HG03378 (cell line): ENCODE results near the gene TMIGD2.
"Not testable (repeated sequence)": the region's sequence is repeated elsewhere in the genome, so short reads cannot be mapped to it uniquely, and the experiment has no call there.

ENCODE experiments used
- ATAC-seq: cut with Tn5 transposase; IDR thresholded peaks from one replicate; pipeline ENCODE4 v1.9.1; 2021; ENCODE audit warnings: mild to moderate bottlenecking, moderate library complexity; ENCODE audit not compliant: unreplicated experiment

Gene TMIGD2

DNA sequence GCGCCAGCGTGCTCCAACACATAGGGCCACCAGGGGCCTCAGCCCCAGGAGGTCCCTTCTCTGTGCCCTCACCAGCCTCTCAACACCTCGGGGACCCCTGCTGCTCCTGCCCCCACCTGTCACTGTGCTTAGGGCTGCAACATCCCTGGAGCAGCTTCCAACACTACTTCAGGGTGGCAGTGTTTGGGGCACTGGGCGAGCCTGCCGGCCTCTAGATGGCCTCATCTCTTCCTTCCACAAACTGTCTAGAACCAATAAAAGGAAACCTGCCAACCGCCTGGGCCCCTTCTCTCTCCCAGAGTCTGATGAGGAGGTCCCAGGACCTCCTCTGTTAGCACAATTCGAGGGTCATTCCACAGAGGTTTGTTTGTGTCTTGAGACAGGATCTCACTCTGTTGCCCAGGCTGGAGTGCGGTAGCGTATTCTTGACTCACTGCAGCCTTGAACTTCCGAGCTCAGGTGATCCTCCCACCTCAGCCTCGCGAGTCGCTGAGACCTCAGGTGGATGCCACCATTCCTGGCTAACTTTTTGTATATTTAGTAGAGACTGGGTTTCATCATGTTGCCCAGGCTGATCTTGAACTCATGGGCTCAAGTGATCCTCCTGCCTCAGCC, 33.3 kb downstream of the TMIGD2 start:
- ATAC-seq, result no peak

GRCh38 chr19:4267901-4268815, 34.0 kb downstream of the TMIGD2 start:
- ATAC-seq, result no peak

DNA sequence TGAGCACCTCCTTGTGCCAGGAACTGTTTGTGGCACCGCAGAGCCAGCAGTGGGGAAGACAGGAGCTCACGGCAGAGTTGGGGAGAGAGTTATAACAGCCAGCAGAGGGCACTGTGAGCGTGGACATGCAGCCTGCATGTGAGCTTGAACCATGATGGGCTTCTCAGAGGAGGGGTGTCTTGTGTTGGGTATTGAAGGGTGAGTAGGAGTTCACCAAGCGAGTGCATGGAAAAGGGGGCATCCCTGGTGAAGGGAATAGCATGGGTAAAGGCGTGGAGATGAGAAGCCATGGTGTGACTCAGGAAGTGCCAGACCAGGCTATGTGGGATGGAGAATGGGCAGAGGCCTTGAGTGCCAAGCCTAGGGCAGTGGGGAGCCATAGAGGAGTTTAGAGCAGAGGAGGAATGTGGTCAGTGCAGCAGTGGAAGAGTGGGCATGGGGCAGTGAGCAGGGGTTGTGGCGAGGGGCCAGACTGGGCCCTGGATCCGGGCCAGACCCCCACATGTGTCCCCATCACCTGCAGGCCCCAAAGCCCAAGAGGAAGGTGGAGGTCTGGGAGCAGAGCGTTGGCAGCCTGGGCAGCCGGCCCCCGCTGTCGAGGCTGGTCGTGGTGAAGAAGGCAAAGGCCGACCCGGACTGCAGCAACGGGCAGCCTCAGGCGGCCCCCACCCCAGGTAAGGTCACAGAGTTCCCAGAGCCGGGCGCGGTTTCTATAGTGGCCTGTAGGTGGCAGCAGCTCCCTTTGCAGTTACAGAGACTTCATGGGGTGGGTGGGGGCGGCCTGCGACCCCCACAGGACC, 34.9 kb downstream of the TMIGD2 start:
- ATAC-seq, result no peak

- ATAC-seq, result no peak
Measured at GRCh38 chr19:4266253-4267000, 35.8 kb downstream of the TMIGD2 start.

- no peak for ATAC-seq
Measured at GRCh38 chr19:4264812-4265211, 37.4 kb downstream of the TMIGD2 start.

DNA sequence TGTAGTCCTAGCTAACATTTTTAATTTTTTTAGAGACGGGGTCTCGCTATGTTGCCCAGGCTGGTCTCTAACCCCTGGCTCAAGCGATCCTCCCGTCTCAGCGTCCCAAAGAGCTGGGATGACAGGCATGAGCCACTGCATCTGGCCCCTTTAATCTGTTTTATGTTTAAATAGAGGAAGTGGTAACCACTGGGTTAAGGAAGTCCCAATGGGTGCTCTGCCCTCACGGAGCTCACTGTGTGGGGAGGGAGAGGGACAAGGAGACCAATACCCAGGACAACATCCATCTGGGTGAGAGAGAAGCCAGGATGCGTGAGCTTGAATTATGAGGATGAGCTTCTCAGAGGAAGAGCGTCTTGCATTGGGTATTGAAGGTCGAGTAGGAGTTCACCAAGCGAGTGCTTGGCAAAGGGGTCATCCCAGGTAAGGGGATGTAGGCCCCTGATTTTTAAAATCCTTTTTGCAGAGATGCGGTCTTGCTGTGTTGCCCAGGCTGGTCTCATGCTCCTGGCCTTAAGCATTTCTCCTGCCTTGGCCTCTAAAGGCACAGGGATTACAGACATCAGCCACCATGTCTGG, 41.5 kb downstream of the TMIGD2 start:
- no peak for ATAC-seq

- no peak for ATAC-seq
Measured at GRCh38 chr19:4258181-4258580, 44.0 kb downstream of the TMIGD2 start.

GRCh38 chr19:4257025-4257424, 45.2 kb downstream of the TMIGD2 start:
- ATAC-seq, result no peak

DNA sequence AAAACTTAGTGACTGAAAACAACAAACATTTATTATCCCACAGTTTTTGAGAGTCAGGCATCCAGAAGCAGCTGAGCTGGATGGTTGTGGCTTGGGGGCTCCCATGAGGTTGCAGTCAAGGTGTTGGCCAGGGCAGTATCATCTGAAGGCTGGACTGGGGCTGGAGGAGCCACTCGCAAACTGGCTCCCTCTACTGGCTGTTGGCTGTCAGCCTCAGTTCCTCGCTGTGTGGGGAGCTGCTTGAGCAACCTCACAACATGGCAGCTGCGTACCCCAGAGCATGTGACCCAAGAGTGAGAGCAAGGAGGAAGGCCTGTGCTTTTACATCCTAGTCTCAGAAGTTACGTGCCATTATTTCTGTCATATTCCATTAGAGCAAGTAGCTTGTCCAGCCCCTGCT, 45.6 kb downstream of the TMIGD2 start:
- no peak for ATAC-seq

DNA sequence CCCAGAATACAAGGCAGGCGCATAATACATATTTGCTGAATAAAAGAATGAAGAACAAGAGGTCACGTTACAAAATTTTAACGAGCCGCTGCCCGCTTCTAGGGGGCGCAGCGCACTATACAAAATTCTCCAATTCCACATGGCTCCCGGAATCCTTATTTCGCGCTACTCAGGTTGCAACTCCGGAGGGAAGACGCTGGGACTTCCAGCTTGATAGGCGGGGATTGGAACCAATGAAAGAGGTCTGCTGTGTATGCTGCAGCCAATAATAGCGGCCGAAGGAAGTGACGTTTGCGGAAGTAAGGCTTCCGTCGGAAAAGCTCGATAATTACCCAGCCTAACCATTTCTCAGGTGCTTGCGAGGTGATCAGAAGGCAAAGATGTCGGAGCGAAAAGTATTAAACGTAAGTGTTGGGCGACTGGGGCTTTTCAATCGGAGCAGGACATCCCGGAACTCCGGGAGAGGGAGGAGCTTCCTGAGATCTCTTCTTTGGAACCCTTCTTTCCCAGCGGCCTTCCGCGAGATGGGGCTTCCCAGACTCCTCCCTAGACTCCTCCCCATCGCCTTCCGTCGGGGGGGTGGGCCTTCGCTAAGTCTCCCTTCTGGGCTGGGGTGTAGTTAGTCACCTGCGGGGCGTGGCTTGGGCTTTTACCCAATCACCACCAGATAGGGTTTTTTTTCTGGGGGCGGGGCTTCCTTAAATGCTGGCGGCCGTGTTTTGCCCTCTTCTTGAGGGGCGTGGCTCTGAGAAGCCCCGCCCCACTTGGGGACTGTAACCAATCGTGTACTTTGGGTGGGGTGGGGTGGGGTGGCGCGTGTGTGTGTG, 55.2 kb downstream of the TMIGD2 start, which contains the start of gene YJU2:
Gene YJU2, plus strand, starts transcription at position 314 of the 827 bp plus-strand sequence. Its CDS starts 67 bp downstream, at position 381.
- ATAC-seq, result peak; percentile 75

DNA sequence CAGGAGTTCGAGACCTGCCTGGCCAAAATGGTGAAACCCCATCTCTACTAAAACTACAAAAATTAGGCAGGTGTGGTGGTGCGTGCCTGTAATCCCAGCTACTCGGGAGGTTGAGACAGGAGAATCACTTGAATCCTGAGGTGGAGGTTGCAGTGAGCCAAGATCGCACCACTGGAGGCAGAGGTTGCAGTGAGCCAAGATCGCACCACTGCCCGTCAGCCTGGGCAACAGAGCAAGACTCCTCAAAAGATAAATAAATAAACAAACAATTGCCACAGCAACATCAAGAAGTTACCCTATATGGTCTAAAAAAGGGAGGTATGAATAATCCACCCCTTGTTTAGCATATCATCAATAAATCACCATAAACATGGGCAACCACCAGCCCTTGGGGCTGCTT, 56.3 kb downstream of the TMIGD2 start:
- not testable (repeated sequence) for ATAC-seq
